Measurements from ENCODE around the gene ARHGEF12.
"Not testable (repeated sequence)": the region's sequence is repeated elsewhere in the genome, so short reads cannot be mapped to it uniquely, and the experiment has no call there.

ARHGEF12 gene

GRCh38 chr11:120441592-120441991 lies 105.4 kb downstream of the ARHGEF12 start:
- no peak for DNase-seq

- DNase-seq, result no peak
Observed at GRCh38 chr11:120442031-120442430, 105.8 kb downstream of the ARHGEF12 start.

- no peak for DNase-seq
Observed at GRCh38 chr11:120446802-120447201, 110.6 kb downstream of the ARHGEF12 start.

GRCh38 chr11:120448240-120448639 lies 112.0 kb downstream of the ARHGEF12 start:
- no peak for DNase-seq

- no peak for DNase-seq
Observed at GRCh38 chr11:120455487-120455886, 119.3 kb downstream of the ARHGEF12 start.

GRCh38 chr11:120457996-120458395 lies 121.8 kb downstream of the ARHGEF12 start:
- DNase-seq, result no peak

- no peak for DNase-seq
Observed at GRCh38 chr11:120462825-120463224, 126.6 kb downstream of the ARHGEF12 start.

- DNase-seq, result no peak
Observed at GRCh38 chr11:120465921-120466534, 129.8 kb downstream of the ARHGEF12 start.

GRCh38 chr11:120467627-120468026 lies 131.4 kb downstream of the ARHGEF12 start:
- DNase-seq, result no peak

- DNase-seq, result no peak
Observed at GRCh38 chr11:120471131-120471530, 134.9 kb downstream of the ARHGEF12 start.

GRCh38 chr11:120471994-120472393 lies 135.8 kb downstream of the ARHGEF12 start:
- no peak for DNase-seq

GRCh38 chr11:120473503-120473902 lies 137.3 kb downstream of the ARHGEF12 start:
- no peak for DNase-seq

GRCh38 chr11:120482149-120482548 lies 145.9 kb downstream of the ARHGEF12 start:
- DNase-seq, result no peak

GRCh38 chr11:120484722-120485121 lies 148.5 kb downstream of the ARHGEF12 start:
- no peak for DNase-seq

- DNase-seq, result no peak
Observed at GRCh38 chr11:120486138-120486537, 149.9 kb downstream of the ARHGEF12 start.

- no peak for DNase-seq
Observed at GRCh38 chr11:120489799-120490198, 153.6 kb downstream of the ARHGEF12 start.

- DNase-seq, result no peak
Observed at GRCh38 chr11:120492486-120492885, 156.3 kb downstream of the ARHGEF12 start.

- DNase-seq, result no peak
Observed at GRCh38 chr11:120494595-120494994, 158.4 kb downstream of the ARHGEF12 start.

- no peak for DNase-seq
Observed at GRCh38 chr11:120499088-120499487, 162.9 kb downstream of the ARHGEF12 start.

GRCh38 chr11:120499859-120500258 lies 163.6 kb downstream of the ARHGEF12 start:
- no peak for DNase-seq

GRCh38 chr11:120500414-120501071 lies 164.3 kb downstream of the ARHGEF12 start:
- no peak for DNase-seq

GRCh38 chr11:120501440-120501839 lies 165.2 kb downstream of the ARHGEF12 start:
- DNase-seq, result no peak

GRCh38 chr11:120501976-120502755 lies 166.0 kb downstream of the ARHGEF12 start:
- DNase-seq, result no peak

GRCh38 chr11:120503529-120503928 lies 167.3 kb downstream of the ARHGEF12 start:
- not testable (repeated sequence) for DNase-seq

Data from T1000 (cell line).